ENCODE measurements around the gene GLIS1.

- TF ChIP-seq CTCF (IDR thresholded peaks at IDR 0.05; ENCODE audit: low read depth, low read length, poor library complexity, severe bottlenecking): no peak
- no peak for TF ChIP-seq EZH2phosphoT487 (IDR thresholded peaks at IDR 0.05; ENCODE audit: borderline replicate concordance, low read length)
These were observed 13.7 kb downstream of the GLIS1 start for GRCh38 chr1:53725238-53725689.

Data from DOHH2 (cell line).